OCI-LY1 (cell line): ENCODE results near the gene CMIP.

Experiments
- EZH2 ChIP-seq: fragments of 200-600 bp; sonication (generic), shearing (Covaris generic); IDR thresholded peaks from 2 replicates; pipeline ENCODE4 v1.8.0; 2017; ENCODE audit warnings: borderline replicate concordance, mixed run types, mild to moderate bottlenecking, antibody characterized with exemption, low read length, moderate library complexity, mixed read lengths
- TF ChIP-seq, protein P1 (sequence below): fragments of 200-600 bp; sonication (generic), shearing (Covaris generic); IDR thresholded peaks from 2 replicates; pipeline ENCODE4 v1.5.1; 2017; ENCODE audit warnings: mild to moderate bottlenecking, antibody characterized with exemption, low read length, moderate library complexity, mixed read lengths

- TF ChIP-seq, protein P1, sequence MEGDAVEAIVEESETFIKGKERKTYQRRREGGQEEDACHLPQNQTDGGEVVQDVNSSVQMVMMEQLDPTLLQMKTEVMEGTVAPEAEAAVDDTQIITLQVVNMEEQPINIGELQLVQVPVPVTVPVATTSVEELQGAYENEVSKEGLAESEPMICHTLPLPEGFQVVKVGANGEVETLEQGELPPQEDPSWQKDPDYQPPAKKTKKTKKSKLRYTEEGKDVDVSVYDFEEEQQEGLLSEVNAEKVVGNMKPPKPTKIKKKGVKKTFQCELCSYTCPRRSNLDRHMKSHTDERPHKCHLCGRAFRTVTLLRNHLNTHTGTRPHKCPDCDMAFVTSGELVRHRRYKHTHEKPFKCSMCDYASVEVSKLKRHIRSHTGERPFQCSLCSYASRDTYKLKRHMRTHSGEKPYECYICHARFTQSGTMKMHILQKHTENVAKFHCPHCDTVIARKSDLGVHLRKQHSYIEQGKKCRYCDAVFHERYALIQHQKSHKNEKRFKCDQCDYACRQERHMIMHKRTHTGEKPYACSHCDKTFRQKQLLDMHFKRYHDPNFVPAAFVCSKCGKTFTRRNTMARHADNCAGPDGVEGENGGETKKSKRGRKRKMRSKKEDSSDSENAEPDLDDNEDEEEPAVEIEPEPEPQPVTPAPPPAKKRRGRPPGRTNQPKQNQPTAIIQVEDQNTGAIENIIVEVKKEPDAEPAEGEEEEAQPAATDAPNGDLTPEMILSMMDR: no peak
- TF ChIP-seq EZH2: no peak
Observed at GRCh38 chr16:81583893-81584631, 139.5 kb downstream of the CMIP start.
